ENCODE data around the gene TNNI3K.

- TF ChIP-seq CTCF (IDR thresholded peaks at IDR 0.05; ENCODE audit: poor library complexity, severe bottlenecking) (no peak), EZH2 (IDR thresholded peaks at IDR 0.05; ENCODE audit: borderline replicate concordance, insufficient read depth, low read length, poor library complexity, severe bottlenecking) (no peak), POLR2AphosphoS5 (IDR thresholded peaks at IDR 0.05) (no peak), RAD21 (conservative IDR thresholded peaks at IDR 0.05) (no peak)
These were observed 287.0 kb downstream of the TNNI3K start for GRCh38 chr1:74522148-74522547.

Data from neural cell (in vitro differentiated cells).